Stimulated activated CD4-positive, alpha-beta T cell treated with anti-CD3 and anti-CD28 coated beads, Interleukin-12 subunit alpha, Interleukin-12 subunit beta, amount 100 ng/mL, for 24 hours (primary cell): ENCODE data around the gene SRP14.
"Not testable (repeated sequence)": the region's sequence is repeated elsewhere in the genome, so short reads cannot be mapped to it uniquely, and the experiment has no call there.

Experiments
- DNase-seq, 2 experiments: peaks; one replicate each; pipeline ENCODE4 v3.0.0-alpha.2; 2020; ENCODE audit warnings: low read depth in 2 of 2

The SRP14 gene

GRCh38 chr15:40050788-40051470 is 11.9 kb upstream of the SRP14 start:
- no peak for DNase-seq

DNA sequence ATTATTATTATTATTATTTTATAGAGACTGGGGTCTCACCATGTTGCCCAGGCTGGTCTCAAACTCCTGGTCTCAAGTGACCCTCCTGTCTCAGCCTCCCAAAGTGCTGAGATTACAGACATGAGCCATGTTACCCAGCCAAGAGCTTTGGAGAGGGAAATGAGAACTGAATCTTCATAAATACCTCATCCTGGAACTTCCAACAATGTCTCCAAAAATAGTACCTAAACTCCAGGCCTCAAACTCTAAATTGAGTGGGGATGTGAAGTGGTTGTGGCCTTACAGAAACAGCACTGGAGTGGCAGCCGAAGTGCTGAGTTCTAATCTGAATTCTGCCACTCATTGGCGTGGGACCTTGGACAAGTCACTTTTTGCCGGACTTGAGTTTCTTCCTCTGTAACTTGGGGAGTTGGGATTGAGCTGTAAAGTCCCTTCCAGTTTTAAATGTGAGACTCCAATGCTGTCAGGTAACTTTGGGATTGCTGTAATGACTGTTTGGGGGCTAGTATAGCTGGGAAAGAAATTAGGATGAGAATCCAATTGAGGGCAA is 10.0 kb upstream of the SRP14 start:
- DNase-seq, result no peak

DNA sequence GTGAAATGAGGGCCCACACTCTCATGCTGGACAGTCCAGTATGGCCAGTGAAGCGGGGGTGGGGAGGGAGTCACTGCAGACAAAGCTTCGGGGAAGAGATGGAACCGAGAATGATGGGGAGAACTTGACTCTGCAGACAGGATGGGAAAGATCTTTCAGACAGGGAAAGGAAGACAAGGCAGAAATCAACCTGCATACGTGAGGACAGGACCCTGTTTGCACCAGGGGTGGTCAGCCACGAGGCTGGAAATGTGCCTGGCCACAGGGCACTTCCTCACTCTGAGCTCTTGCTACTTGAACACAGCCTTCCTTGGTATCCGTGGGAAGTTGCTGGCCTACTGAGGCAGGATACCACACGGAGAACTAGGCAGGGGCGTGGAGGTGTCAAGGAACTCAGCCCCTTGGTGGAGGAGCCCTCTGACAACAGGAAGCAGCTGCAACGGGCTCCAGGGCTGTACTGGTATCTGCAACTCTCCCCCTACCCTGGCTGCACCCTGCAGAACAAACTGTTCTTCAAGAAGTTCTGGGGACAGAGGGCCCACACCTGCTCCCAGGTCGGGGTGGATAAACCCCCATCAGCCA is 9.3 kb upstream of the SRP14 start:
- DNase-seq, result no peak

GRCh38 chr15:40047415-40048210 is 8.6 kb upstream of the SRP14 start:
- peak; percentile 47 to 60 for DNase-seq

DNA sequence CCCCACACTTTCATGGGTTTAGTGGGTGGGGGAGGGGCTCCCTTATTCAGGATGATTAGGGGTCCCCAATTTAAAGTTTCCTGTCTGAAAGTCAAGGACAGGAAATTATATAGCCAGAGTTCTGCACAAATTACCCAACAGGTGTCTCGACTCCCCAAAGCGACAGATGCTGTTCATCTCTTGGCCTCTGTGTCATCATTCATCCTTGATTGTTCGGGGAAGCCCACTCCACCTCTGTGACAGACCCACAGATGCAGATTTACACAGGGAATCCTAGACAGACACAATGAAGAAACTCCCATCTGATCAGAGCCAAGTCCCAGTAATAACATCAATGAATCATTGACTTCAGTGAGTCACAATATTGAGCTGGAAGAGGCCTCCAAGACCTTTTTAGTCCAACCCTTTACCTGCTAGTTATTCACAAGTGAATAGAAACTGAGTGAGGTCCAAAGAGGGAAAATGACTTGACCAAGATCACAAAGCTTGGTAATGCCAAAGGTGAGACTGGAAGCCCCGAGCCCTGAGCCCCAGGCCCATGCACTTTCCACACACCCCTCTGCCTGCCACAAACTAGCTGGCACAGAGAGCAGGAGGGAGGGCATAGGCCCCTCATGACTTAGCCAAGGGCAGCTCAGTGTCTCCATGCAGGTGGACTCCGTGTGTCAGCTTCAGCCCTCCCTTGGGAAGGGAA is 7.9 kb upstream of the SRP14 start:
- DNase-seq, result no peak

DNA sequence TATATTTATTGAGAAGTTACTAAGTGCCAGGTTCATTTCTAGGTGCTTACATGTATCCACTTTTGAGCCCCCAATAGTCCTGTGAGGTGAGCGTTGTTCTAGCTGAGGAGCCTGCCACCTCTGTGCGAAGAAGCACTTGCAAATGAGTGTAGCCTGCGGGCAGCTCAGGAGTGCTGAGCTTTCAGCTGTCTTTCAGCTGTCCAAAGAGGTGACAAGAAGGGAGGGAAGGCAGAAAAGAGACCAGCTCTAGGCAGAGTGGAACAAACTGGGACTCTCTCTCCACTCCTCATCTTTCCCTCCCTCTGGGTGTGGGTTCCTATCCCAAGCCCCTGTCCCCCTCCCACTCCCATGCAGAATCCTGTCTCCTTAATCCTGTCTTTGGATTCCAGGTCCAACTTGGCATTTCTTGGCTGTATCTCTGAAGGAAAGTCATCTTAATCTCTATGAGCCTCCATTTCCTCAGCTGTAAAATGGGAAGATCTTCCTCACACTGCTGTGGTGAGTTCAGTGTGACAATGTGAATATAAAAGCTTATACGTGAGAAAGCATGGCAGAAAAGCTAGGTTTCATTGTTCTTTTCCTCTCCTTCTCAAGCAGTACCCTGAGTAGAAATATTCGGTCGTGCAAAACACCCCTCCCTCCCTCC is 6.7 kb upstream of the SRP14 start:
- no peak for DNase-seq

DNA sequence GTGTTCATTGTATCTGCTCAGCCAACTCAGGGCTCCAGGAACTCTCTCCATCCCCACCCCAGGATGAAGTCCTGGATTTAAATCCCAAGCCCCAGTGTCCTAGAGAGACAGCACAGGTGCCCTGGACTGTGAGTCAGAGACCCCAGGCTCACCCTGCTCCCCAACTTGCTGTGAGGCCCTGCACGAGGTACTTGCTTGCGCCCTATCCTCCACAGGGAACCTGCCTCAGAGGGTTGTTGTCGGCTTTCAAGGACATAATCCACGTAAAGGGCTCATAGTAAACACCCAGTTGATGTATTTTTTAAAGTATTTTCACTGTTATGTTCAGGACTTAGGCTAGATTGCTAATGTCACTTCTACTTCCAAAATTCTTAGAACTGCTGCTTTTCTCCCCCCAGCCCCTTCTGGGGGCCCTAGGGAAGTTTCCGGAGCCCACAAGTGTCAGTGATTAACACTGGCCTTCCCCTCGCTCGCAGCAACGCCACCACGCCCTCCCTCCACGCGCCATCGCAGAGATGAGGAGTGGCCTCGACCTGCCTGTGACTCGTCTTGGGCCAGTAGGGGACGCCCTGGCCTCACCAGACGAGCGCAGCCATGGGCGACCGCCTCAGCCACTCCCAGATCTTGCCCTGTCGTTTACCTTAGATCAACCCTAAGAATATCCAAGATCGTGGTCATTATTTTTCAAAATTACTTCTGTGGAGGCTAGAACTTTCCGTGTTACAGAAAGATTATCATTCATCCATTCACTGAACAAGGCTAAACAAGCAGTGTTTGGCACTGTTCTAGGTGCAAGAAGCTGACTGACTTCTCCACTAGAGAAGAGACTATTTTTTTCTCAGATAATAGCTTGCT is 6.0 kb upstream of the SRP14 start:
- DNase-seq, result peak; percentile 73 to 84

DNA sequence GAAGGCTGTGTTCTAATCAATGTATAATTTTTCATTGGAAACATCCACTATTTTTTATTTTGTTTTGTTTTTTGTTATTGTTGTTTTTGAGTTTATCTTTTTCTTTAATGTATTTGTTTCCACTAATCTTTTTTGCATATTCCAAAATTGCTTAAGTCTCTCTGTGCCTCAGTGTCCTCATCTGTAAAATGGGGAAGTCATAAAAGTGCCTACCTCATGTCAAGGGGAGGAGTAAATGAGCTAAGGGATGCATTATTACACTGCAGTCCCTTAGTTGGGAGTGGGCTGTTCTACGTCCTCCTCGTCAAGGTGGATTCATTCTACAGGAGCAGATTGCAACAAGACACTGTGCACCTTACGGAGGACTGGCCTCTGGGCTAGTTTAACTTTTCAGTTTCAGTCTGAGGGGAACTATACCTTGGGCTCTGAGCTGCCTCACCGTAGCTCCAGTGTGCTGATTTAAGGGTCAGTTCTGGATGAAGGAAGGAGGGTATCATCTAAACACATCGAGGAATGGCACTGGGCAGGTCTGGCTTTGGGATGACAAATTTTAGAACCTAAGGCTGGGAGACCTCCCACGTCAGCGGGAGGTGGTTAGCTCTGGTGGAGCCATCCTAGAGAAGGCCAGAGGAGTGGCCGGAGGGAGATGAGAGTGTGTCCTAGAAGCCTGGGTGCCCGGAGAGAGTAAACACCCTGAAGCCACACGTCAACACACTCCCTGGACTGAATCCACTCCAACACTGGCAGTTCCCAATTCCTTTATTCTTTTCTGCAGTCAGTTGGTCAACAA is 5.1 kb upstream of the SRP14 start:
- no peak for DNase-seq

DNA sequence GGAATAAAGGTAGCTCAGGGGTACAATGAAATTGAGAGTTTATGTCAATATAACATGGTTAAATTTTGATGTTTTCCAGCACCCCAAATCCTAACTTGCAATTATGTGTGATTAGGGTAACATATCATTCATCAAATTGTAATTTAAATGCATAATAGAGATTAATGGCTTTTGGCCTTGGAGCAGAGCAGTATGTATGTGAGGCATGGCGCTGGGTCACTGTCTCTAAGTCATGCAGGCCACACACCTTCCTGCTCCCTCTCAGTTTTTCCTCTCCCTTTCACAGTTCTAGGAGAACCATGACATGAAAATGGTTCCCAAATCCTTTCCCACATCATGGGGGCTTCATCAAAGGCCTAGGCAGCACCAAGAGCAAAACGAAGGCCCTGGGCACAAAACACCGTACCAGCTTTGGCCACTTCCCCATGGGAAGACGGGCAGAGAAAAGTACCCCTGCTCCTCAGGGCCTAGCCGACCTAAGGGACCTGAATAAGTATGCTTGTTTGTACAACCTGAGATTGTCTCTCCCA is 3.9 kb upstream of the SRP14 start:
- DNase-seq, result no peak

DNA sequence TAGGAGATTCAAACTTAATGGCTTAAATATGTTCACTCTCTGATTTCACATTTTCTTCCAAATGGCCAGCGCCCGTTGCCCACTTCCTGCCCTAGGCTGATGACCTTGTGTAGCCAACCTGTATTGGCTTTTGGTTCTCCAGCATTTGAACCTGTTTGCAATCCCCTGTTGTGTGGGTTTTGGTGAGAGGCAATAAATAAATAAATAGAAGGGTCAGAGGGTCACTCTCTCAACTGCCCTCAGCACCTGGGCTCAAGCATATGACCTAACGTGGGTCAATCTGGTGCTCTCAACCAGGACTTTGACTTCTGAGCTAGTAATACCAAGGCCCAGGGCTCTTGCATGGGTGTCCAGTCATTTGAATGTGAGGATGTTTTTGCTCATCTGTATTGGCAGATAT is 1.8 kb upstream of the SRP14 start:
- no peak for DNase-seq

GRCh38 chr15:40040293-40040635 is 1.3 kb upstream of the SRP14 start:
- DNase-seq, result no peak

GRCh38 chr15:40038275-40038637 is 725 bp downstream of the SRP14 start:
- no peak for DNase-seq

DNA sequence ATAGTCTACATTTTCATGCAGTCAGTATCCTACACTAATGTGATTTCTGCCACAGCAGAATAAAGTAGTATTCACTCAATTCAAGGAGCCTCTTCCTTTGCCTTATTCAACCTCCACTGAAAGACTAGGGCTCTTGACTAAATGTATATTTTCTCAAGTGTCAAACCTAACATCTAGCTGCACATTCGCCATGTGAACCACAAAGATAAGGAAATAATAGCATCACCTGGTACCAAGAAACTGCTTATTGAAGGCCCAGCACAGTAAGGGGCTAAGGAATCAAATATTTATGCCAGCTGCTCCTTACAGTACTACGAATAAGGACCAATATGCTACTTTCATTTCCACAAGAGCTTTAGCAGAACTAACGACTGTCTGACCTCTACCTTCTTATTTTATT is 1.3 kb downstream of the SRP14 start:
- DNase-seq, result no peak

DNA sequence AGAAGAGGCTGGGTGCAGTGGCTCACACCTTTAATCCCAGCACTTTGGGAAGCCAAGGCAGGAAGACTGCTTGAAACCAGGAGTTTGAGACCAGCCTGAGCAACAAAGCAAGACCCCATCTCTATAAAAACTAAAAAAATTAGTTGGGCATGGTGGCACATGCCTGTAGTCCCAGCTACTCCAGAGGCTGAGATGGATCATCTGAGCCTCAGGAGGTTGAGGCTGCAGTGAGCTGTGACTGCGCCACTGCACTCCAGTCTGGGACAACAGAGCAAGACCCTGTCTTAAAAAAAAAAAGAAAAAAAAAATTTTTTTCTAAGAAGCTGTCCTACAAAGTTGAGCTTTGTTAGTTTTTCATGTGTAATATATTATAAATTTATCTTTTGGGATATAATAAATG is 3.8 kb downstream of the SRP14 start:
- DNase-seq, result not testable (repeated sequence)

- DNase-seq, result no peak
Observed at GRCh38 chr15:40034186-40034946, 4.6 kb downstream of the SRP14 start.

DNA sequence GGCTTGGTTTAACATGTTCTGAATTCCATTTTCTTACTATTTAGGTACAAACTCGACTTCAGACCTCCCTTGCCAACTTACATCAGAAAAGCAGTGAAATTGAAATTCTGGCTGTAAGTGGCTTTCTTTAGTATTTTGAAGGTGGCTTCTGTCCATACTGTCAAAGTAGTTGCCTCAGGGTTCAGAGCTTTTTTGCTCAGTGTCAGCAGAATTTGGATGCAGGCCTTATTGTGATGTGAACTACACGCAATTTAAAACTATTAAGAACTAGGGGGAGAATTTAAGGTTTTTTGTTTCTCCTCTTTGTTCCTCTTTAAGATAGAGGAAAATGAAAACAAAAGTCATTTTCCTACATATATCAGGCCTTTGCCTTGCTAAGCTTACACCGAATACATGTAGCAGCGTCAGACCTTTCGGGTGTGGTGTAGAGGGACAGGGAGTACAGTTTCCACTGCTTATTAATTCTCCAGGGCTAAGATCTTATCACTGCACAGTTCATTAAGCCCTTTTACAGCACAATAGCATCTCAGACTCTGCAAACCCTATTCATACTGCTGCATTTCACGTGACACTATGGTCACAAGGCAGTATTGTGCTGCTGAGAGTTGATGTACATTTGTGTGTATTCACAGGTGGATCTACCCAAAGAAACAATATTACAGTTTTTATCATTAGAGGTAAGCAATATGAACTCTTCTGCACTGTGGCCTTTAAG is 6.7 kb downstream of the SRP14 start:
- DNase-seq, result no peak

GRCh38 chr15:40031300-40031699 is 7.7 kb downstream of the SRP14 start:
- DNase-seq, result no peak
